HG03469 (cell line): ENCODE measurements around the gene SH3RF1.

Experiments used
- ATAC-seq: cut with Tn5 transposase; IDR thresholded peaks from one replicate; pipeline ENCODE4 v1.9.1; 2021; ENCODE audit warnings: mild to moderate bottlenecking, moderate library complexity, moderate number of reproducible peaks; ENCODE audit not compliant: unreplicated experiment

Gene SH3RF1

DNA sequence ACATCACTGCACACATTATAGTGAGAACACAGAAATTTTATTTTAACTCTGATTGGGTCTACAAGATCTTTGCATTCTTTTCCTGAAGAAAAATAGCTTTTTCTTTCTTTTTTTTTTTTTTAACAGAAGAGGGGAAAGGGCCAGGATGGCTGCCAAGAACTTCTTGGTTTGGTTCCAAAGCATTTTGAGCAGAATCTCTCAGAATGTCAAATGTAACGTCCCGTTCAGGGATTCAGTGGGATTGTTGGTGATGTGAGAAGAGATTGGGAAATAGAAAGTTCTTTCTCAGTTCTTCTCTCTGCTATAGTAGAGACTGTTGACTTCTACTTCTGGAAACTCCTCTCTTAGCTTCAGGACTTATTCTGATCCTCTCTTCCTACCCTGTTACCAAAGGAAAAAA, 189.8 kb downstream of the SH3RF1 start:
- peak; percentile 8 for ATAC-seq

- ATAC-seq: peak; percentile 70
Measured at GRCh38 chr4:169079942-169080827, 190.6 kb downstream of the SH3RF1 start.

GRCh38 chr4:169074117-169074516, 196.6 kb downstream of the SH3RF1 start:
- no peak for ATAC-seq

DNA sequence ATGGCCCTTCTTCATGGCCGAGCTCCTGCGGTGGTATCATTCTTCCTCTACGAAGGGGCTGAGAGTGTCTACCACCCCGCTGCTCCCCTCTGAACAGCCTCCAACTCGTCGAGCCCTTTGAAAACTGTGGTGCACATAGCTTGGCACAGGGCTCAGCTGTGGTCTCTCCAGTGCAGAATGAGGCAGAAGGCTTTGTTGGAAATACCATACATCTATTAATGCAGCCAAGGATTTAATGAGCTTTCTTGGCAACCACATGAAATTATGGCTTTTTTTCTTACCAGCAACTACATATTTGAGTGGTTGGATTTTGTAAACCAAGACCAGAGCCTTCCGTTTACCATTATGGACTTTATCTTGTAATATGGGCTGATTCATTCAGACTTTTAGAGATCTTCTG, 199.0 kb downstream of the SH3RF1 start:
- ATAC-seq: no peak

DNA sequence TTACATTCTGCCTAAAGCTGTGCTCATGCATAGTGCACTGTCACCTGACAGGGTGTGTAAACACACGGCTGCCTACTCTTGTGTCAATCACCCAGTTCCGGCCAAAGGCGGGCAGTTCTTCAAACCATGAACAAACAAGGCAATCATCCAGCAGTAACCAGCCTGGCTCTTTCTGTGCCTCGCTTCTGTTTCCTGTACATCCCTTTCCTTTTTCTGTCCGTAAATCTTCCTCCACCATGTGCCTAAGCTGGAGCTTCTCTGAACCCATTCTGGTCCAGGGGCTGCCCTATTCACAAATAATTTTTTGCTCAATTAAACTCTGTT, 199.9 kb downstream of the SH3RF1 start:
- peak; percentile 85 for ATAC-seq

DNA sequence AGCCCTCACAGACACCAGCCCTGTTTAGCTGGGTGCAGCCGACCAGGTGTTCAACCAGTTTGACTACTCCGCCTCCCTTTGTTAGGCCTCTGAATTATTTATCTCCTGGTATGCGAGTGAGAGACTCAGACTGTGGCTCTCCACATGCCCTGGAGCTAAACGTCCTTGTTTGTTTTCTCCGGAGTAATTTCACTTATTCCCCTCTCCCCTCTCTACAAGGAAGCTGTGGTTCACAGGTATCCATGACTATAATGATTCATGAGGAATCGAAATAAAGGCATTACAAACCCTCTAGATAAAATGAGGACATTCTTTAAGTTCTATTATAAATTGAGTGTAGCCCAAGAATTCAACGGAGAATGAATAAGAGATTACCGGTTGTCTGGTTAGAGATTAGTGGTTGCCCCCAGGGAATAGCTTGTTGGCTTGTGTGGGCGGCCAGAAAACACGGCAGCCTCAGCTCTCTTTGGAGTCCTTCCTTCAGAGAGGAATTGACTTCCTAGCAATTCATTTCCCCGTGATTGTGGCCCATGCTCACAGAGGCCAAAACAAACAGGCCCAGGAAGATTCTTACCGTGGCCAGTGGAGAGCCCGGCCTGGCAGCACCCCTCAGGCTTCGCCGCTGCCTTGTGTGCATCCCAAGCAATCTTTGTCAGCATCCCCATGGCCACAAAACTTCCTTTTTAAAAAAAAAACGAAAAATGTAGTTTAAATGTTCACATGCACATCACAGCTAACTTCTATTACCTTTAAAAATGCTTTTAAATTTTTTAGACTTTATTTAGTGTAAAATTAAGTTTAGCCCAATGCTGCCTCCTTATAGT, 200.5 kb downstream of the SH3RF1 start:
- ATAC-seq: no peak

DNA sequence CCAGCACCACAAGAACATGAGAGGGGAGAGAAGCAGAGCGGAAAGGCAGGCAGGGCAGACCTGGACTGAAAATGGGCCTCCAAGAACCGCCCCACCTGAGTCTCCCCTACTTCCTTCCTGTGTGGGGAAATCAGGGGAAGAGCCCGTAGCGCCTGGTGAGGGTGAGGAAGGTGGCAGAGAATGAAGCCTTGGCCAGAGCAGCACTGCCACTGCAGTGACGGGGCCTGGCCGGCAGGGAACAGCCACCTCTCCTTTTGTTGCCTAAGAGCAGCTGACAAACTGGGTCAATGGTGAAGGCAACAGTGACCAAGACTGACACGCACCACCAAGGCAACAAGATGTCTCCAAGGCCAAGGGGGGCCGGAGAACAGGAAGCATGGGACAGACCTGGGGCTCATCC, 202.3 kb downstream of the SH3RF1 start:
- no peak for ATAC-seq

DNA sequence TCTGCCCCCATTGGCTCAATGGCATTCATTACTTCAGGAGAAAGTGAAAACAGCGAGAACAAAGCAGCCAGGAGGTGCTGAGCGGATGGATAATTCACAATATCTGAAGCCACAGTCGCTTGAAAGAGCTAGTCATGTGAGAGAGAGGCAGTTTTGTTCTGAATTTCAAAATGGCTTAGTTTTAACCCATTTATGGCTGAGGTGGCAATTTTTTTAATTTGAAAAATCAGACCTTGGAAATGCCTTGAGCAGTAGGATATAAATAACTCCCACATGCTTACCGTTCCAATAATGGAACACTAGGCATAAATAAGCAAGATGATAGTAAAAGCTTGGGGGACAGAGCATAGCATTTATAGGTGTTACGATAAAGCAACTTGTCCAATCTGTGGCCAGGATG, 203.8 kb downstream of the SH3RF1 start:
- ATAC-seq: no peak

DNA sequence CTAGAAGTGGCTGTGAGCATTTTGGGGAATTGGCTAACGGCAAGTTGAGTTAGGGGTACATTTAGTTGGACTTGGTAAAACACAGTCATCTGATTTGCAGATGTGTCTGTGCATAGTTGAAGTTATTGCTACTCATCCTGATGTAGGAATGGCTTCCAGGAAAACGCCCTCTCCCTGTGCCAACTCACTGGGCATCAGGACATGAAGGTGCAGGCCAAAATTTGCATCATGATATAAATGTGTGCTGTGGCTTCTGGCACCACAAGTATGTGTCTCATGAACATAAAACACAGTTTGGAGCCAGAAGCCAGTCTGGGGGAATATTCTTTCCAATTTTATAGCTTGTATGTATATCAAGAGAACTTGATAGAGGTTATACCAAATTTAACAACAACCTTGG, 206.5 kb downstream of the SH3RF1 start:
- no peak for ATAC-seq

DNA sequence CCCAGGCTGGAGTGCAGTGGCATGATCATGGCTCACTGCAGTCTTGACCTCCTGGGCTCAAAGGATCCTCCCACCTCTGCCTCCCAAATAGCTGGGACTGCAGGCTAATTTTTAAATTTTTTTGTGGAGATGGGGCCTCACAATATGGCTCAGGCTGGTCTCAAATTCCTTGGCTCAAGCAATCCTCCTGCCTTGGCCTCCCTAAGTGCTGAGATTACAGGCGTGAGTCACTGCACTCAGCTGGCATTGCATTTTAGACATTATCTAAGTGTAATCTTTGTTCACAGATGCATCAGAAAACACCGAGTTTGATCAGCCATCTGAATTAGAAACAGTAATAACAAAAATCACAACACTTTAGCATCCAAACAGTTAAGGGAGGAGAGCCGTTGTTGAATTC, 207.3 kb downstream of the SH3RF1 start:
- no peak for ATAC-seq

GRCh38 chr4:169062897-169063244, 207.9 kb downstream of the SH3RF1 start:
- ATAC-seq: no peak

- ATAC-seq: no peak
Measured at GRCh38 chr4:169061386-169061785, 209.4 kb downstream of the SH3RF1 start.

DNA sequence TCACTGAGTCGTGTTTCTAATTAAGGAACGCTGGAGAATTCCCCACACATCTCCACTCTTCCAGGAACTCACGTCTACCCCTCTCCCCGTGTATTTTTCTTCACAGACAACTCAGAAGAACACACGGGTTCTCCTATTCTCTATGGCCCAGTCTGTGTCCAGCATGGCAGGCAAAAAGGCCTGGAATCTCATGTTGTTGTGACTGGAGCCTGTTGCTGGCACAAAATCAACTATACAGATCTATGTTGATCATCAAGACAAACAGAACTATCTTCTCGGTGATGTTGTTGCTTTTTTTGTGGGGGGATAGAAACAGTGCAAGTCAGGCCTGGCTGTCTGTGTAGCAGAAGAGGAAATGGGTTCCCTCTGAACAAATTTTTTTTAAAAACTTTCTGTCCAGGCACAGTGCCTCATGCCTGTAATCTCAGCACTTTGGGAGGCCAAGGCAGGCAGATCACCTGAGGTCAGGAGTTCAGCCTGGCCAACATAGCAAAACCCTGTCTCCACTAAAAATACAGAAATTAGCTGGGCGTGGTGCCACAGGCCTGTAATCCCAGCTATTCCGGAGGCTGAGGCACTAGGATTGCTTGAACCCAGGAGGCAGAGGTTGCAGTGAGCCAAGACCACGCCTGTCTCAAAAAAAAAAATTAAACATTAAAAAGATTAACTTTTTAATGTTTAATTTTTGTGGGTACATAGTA, 210.2 kb downstream of the SH3RF1 start:
- ATAC-seq: no peak

- no peak for ATAC-seq
Measured at GRCh38 chr4:169059306-169060211, 211.2 kb downstream of the SH3RF1 start.

DNA sequence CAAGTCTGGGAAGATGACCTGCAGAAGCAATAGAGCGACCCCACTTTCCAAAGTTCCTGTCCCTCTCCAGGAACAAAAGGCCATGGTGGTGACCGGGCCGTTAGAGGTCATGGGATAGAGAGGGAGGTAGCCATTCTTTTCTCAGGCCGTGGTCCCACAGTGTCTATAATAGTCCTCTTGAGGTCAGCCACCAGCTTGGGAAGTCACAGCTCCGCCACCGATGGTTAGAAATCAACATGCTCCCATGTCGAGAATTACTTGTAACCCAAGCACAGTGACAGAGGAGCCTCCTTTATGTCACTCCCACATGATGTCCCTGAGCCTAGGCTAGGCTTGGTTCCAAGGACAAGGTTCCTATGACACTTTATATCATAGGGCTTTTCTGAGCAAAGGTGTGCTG, 212.4 kb downstream of the SH3RF1 start:
- ATAC-seq: no peak

DNA sequence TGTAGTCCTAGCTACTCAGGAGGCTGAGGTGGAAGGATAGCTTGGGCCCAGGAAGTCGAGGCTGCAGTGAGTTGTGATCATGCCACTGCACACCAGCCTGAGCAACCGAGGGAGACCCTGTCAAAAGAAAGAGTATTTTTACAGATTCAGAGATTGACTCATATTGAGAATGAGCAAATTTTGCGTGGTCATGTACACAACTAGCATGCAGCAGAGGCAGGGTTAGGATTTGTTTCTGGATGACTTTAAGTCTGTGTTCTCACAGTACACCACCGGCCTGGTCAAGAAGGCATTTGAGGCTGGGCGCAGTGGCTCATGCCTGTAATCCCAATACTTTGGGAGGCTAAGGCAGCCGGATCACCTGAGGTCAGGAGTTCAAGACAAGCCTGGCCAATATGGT, 215.9 kb downstream of the SH3RF1 start:
- ATAC-seq: peak; percentile 85

GRCh38 chr4:169052594-169052945, 218.2 kb downstream of the SH3RF1 start:
- ATAC-seq: no peak

DNA sequence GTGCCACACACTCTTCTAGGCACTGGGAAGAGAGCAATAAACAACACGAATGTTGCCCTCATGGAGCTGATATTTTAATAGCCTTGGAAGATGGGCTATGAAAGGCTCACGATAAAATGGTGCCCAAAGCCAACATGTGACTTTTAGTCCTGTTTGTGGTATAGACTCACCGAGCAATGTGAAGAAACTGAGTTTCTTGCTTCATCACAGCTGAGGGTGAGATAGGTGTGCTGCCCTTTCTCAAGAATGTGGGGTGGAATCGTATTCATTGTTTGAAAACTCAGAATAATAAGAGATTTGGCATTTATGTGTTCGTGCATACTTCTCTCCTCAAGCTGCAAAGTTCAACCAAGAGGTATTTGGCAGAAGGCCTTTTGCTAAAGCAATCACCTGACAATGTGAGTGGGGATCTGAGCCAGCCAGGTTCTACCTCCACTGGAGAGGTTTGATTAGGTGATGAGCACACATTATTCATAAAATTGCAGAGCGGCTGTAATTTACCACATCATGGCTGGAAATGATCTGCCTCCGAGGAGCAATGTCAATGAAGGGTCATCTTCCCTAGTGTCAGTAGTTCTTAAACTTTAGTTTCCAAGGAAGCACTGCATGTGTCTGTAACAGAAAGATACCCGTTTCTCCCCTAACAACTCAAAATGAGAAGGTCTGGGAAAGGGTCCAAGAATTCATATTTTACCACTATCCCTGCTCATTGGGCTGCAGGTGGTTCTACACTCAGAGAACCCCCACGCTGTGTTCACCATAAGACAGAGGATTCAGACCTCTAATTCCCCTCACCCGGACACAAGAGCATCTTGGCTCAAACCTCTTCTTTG, 218.8 kb downstream of the SH3RF1 start:
- no peak for ATAC-seq

DNA sequence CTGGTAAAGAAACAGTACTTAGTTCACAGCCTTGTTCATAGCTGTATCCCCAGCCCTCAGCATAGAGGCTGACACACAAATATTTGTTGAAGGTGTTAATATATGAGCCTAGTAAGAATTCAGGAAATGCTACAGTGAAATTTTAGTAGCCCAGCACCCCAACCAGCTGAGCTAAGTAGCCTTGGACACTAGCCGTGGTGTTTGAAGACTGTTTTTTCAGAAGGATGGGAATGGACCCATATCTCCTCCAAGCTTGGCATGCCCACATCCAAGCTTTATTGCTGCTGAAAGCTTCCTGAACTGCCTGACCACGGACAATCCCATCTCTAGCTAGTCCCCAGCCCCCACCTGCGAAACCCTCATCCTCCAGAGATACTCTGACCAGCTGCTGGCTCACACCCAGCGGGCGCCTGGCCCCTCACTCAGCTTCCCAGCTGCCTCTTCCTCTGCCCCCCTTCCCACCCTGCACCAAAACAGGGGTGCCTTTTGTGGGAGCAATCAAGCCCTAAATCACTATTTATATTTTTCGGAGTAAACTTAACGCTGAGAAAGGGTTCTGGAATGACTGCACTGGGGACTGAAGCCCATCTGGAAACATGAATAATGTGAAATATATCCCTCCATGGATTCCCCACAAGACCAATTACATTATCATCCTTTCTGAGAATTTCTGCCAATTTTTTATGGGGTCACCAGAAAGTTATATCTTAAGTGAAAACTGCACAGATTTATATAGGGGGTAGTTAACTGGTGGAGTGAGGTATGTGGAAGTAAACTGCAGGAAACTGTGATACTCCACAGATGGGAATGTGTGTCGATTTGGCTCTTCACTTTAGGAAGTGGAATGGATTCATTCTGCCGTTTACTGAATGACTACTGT, 219.6 kb downstream of the SH3RF1 start:
- ATAC-seq: no peak
